Smooth muscle cell (in vitro differentiated cells): ENCODE measurements around the gene FBXO21. TPM values are rescaled to one million over a fixed set of nuclear protein-coding genes. Genes with fewer than 3 reads are reported as not detected.

Source experiments
- DNase-seq: peaks from one replicate; lab custom pipeline; 2025; ENCODE audit not compliant: unreplicated experiment; lab: John Stamatoyannopoulos, UW
- H2AFZ ChIP-seq: fragments of 200-600 bp; sonication (generic); 2 replicates; pipeline ENCODE4 v1.6.0; 2016; ENCODE audit warnings: antibody characterized with exemption, low read depth, mild to moderate bottlenecking
- H3F3A ChIP-seq: fragments of 200-600 bp; sonication (generic); 2 replicates; pipeline ENCODE4 v1.6.0; 2017; ENCODE audit warnings: antibody characterized with exemption, low read depth
- H3K27ac ChIP-seq: fragments of 200-600 bp; sonication (generic); 2 replicates; pipeline ENCODE4 v1.5.1; 2016; ENCODE audit warnings: low read depth, mild to moderate bottlenecking
- H3K27me3 ChIP-seq: fragments of 200-600 bp; sonication (generic); 2 replicates; pipeline ENCODE4 v1.6.1; 2016; ENCODE audit warnings: low read depth, mild to moderate bottlenecking
- H3K36me3 ChIP-seq: fragments of 200-600 bp; sonication (generic); 2 replicates; pipeline ENCODE4 v1.5.1; 2016; ENCODE audit warnings: low read depth
- H3K4me1 ChIP-seq: fragments of 200-600 bp; sonication (generic); 2 replicates; pipeline ENCODE4 v1.5.1; 2016; ENCODE audit warnings: low read depth
- H3K4me2 ChIP-seq: fragments of 200-600 bp; sonication (generic); 2 replicates; pipeline ENCODE4 v1.6.0; 2016; ENCODE audit warnings: mild to moderate bottlenecking
- H3K4me3 ChIP-seq: fragments of 200-600 bp; sonication (generic); 2 replicates; pipeline ENCODE4 v1.5.1; 2016; ENCODE audit warnings: mild to moderate bottlenecking
- H3K79me2 ChIP-seq: fragments of 200-600 bp; sonication (generic); 2 replicates; pipeline ENCODE4 v1.6.0; 2016; ENCODE audit warnings: low read depth, mild to moderate bottlenecking
- H3K9ac ChIP-seq: fragments of 200-600 bp; sonication (generic); 2 replicates; pipeline ENCODE4 v1.6.0; 2016; ENCODE audit warnings: low read depth
- H3K9me3 ChIP-seq: fragments of 200-600 bp; sonication (generic); replicated peaks from 2 replicates; pipeline ENCODE4 v1.5.1; 2016; ENCODE audit warnings: low read depth
- H4K20me1 ChIP-seq: fragments of 200-600 bp; sonication (generic); 2 replicates; pipeline ENCODE4 v1.6.0; 2016; ENCODE audit warnings: low read depth
- CTCF ChIP-seq: fragments of 200-600 bp; sonication (generic); IDR thresholded peaks from 2 replicates; pipeline ENCODE4 v1.5.1; 2017; ENCODE audit warnings: borderline replicate concordance, mild to moderate bottlenecking, antibody characterized with exemption; ENCODE audit not compliant: insufficient read depth, poor library complexity, severe bottlenecking
- WGBS: methylation state at CpG from one replicate; pipeline ENCODE4 v1.1.7; 2016; ENCODE audit warnings: low lambda C conversion rate; 5-methylcytosine and 5-hydroxymethylcytosine counted together
- polyA plus RNA-seq: library from polyadenylated mRNA; unstranded; fragments of >200 nt; fragmentation: Nextera tagmentation; extraction: Ambion mirVana; gene quantifications from 2 replicates; pipeline ENCODE4 v1.2.1, GENCODE V29; 2016
- total RNA-seq: library from RNA; depleted of rRNA; stranded (reverse); fragments of >200 nt; gene quantifications from 2 replicates; pipeline ENCODE4 v1.2.3, GENCODE V29; 2014

The FBXO21 gene
- total and polyA plus RNA-seq, 2 experiments from 2014 or later: 46.9 to 75.2 TPM

- Histone ChIP-seq H3K4me2 (no peak overlapping the region), H3K4me3 (no peak overlapping the region), H3K36me3 (no peaks in the 10 kb centered on the region), H3K9ac (no peak overlapping the region), H3K27me3 (no peaks in the 10 kb centered on the region), H3K27ac (peak overlapping the region; percentile 2), H3K4me1 (no peaks in the 10 kb centered on the region), H4K20me1 (peaks cover 4% of the 10 kb centered on the region), H2AFZ (no peak overlapping the region), H3K79me2 (no peaks in the 10 kb centered on the region), H3F3A (no peaks in the 10 kb centered on the region), H3K9me3 (no peaks in the 10 kb centered on the region)
- no peak for TF ChIP-seq CTCF
- 73% methylated on average over 18 of the region's 18 CpGs for WGBS
- no peak for DNase-seq
These were observed 47.2 kb downstream of the FBXO21 start for GRCh38 chr12:117143008-117143532.

GRCh38 chr12:117142094-117142493 is 48.2 kb downstream of the FBXO21 start:
- Histone ChIP-seq H3K4me2 (no peak overlapping the region), H3F3A (no peaks in the 10 kb centered on the region), H3K27me3 (no peaks in the 10 kb centered on the region), H3K4me3 (no peak overlapping the region), H3K9ac (no peak overlapping the region), H3K79me2 (no peaks in the 10 kb centered on the region), H3K27ac (no peak overlapping the region), H4K20me1 (peaks cover 4% of the 10 kb centered on the region), H3K36me3 (no peaks in the 10 kb centered on the region), H3K9me3 (no peaks in the 10 kb centered on the region), H2AFZ (no peak overlapping the region), H3K4me1 (no peaks in the 10 kb centered on the region)
- no peak for DNase-seq
- no peak for TF ChIP-seq CTCF
- WGBS: 80% methylated on average over 12 of the region's 12 CpGs

GRCh38 chr12:117141097-117141898 is 49.0 kb downstream of the FBXO21 start:
- H3K27ac ChIP-seq: no peak overlapping the region
- H3K9ac ChIP-seq: no peak overlapping the region
- H3K79me2 ChIP-seq: no peaks in the 10 kb centered on the region
- no peak for DNase-seq
- no peak overlapping the region for H3K4me2 ChIP-seq
- no peaks in the 10 kb centered on the region for H4K20me1 ChIP-seq
- H2AFZ ChIP-seq: no peak overlapping the region
- no peaks in the 10 kb centered on the region for H3K27me3 ChIP-seq
- 91% methylated on average over 29 of the region's 29 CpGs for WGBS
- H3K9me3 ChIP-seq: no peaks in the 10 kb centered on the region
- H3K4me3 ChIP-seq: no peak overlapping the region
- no peak for TF ChIP-seq CTCF
- no peaks in the 10 kb centered on the region for H3F3A ChIP-seq
- H3K36me3 ChIP-seq: no peaks in the 10 kb centered on the region
- no peaks in the 10 kb centered on the region for H3K4me1 ChIP-seq
